NAMALWA (cell line): ENCODE measurements around the gene COL3A1.

Experiments
- DNase-seq: peaks from one replicate; pipeline ENCODE4 v3.0.0-alpha.2; 2015; ENCODE audit warnings: low spot score

Gene COL3A1

DNA sequence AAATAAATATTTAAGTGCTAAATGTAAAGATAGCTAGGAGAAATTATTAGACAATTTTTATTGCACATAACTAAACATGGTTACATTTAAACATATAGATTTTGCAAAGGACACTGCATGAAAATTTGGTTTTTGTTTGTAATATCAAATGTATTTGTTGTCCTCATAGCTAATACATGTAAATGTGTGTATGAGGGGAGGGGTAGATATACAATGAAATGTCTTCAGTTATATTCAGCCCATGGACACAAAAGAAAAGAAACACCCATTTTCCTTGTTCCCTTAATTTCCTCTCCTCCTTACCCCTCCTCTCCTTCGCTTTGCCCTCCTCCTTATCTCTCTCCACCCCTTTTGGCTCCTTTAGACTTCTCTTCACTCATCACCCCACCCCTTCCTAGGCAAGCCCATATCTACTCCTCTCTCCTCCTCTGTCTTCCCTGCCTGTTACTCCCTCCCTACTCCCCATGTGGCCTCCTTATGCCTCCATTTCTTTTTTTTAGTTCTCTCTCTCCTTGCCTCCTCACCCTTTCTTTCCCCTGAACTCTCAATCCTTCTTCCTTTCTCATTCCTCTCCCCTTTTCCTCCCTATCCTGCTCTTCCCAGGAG is 1.4 kb downstream of the COL3A1 start:
- DNase-seq: no peak

DNA sequence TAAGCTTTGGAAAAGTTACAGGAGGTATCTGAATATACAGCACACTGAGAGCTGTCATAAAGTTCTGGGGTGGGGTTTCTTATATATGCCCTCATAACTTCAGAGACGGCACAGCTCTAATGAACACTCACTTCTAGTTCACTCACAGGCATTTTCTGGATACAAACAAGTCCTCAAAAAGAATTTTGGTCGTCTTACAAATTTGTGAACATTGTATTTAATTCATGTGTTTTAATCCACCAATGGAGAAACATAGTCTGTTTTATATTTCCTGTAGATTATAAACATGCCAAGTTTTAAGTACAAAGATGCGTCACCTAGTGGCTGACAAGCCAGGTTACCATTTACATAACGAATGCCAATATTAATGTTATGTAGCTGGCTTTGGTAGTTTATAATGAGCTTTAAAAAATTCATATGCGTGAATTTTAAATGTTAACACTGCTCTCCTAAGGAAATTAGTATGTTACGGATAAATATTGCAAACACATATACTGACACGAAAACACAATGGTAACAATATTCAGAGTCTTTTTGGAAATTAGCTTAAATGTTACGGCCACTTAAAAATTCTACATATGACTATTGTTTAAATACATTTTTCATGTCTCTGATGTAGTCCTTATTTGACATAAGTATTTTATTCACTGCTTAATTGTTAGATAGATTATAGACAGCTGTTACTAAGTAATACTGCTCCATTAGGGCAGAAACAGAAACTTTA is 2.5 kb downstream of the COL3A1 start:
- no peak for DNase-seq

DNA sequence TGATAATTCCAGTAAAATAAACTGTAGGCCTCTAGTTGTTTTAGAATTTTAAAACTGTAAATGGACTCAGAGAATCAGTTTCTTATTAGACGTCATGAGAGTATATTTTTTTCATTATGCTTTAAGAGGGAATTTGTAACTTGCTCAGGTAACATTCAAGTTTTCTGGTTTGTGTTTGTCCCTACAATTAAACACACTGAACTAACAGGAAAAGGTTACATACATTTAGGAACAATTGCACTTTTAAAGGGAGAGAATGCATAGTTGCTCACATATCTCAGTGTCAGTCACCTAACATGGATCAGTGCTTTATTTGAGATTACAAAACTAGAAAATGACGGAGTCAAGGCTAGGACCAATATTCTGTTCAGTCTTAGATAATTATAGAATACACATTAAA is 3.1 kb downstream of the COL3A1 start:
- no peak for DNase-seq

DNA sequence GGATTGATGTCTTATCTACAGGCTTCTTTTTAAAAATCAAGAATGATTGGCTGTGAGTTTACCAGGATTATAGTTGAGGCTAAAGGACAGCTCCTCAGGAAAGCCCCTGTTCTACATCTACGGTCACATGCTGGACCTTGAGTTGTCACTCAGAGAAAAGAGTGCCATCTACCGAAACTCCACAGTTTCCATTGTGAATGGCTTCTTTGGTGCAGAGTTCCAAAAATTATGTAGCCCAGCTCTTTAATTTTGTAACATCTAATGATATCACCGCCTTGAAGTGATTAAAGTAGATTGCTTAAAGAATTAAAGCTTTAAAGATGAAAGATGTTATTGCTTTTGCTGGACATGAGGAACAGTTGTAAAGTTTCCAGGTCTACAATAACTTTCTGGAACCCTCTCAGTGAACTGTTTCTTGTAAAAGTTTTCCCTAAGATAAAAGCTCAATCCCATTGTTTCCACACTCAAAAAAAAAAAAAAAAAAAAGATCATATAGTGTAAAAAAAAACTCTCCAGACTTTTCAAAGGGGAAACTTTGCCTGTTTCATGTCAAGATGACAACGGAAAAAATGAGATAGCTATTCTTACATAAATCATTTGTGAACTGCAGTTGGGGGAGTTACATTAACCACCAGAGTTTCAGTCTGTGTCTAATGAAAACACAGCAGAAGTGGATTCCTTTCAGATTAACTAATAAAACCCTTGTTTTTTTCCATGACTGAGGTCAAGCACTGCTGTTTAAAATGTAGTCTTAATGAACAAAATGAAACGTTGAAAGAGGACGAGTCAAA is 4.3 kb downstream of the COL3A1 start:
- no peak for DNase-seq

DNA sequence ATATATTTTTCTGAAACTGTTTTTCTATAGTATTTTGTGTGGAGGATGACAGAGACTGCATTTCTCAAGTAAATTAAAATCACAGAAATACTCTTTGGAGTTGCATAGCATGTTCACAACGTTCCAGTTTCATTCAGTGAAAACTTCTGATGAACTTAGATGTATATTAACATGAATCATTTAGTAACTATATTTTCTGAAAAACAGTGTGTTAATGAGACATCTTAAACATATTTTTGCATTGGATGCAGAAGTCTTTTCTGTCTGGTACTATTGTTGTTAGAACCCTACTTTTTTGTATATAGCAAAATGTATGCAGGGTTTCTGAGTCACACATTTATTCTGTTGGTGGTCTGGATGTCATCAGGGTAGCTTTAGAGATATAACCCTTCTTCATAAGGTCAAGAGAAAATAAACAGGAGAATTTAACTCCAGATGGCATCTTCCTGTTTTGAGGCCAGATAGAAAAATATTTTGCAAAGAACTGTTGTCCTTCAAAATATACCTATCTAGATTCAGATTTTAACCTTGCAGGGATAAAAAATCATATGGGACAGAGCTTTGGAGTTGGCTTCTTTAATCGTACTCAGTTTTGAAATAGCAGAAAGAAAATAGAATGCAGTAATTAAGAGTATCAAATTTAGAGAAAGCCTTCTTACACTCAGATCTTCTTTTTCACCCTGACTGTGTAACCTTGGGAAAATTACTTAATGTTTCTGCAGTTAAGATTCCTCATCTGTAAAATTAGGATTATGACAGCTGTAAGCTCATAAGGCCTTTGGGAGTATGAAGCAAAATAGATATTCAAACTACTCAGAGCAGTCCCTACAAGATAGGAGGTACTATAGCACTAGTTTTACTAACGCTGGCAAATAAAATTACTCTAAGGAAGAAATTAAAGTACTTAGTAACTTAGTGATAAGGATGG is 5.3 kb downstream of the COL3A1 start:
- DNase-seq: no peak

DNA sequence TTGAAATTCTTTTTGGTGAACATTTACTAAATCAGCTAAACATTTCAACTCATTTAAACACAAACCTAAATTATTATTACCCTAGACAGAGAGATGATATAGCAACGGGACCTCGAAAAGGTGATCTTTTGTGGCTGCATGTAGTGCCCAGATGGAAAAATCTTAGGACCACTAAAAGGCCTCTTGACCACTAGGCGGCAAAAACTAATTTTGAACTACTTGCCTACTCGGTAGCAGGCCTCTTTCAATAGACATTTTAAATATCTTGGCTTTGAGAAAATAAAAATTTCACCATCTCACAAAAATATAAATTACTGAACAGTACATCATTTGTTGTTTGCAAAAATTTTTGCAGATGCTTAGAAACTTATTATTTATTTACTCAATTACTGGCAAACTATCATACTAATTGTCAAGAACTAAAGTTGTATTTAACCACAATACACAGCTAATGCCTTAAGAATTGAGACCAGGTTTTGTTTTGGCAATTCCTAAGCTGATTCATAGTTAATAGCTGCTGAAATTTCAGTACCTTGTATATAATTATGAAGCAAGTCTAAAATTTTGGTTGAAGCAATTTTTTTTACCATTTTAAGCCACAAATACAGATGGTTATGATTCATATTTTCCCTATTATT is 9.4 kb downstream of the COL3A1 start:
- DNase-seq: peak; percentile 26

DNA sequence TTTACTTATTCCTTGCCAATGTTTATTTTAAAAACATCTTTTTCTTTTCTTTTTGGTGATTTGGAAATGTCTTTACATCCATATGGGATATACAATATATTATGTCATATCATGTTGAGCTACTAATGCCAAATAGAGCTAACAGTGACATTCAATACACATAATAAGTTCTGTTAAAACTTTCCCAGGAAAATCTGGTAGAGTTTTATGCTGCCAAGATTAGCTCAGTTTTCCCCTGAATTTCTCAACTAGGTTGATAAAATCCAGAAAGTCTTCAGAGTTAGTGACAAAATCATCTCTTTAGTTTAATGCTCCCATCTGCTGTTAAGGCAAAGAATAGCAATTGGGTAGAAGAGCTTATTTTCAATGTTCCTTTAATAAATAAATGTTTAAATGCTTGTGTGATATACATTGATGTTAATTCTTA is 9.9 kb downstream of the COL3A1 start:
- no peak for DNase-seq

DNA sequence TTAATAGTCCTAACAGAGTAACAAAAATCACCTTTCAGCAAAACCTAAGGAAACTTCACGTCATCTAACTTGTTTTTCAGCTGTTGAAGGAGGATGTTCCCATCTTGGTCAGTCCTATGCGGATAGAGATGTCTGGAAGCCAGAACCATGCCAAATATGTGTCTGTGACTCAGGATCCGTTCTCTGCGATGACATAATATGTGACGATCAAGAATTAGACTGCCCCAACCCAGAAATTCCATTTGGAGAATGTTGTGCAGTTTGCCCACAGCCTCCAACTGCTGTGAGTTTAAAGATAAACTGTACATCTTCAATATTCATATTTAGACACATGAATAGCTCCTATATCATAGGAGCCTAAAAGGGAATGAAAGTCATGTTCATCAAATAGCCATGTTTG is 10.5 kb downstream of the COL3A1 start:
- no peak for DNase-seq

DNA sequence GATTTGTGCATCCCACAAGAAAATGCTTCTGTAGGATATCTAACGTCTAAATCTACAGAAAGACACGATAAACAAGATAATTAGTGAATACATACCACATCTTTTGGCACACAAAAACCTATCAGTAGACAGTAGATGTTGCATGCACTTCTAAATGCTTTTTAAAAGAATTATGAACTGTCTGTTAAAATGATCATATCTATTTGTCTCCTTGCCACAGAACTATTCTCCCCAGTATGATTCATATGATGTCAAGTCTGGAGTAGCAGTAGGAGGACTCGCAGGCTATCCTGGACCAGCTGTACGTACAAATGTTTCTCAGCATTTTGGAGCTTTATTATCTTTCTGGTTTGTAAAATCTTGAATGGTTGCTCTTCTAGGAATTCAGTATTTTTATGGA is 12.7 kb downstream of the COL3A1 start:
- DNase-seq: no peak

DNA sequence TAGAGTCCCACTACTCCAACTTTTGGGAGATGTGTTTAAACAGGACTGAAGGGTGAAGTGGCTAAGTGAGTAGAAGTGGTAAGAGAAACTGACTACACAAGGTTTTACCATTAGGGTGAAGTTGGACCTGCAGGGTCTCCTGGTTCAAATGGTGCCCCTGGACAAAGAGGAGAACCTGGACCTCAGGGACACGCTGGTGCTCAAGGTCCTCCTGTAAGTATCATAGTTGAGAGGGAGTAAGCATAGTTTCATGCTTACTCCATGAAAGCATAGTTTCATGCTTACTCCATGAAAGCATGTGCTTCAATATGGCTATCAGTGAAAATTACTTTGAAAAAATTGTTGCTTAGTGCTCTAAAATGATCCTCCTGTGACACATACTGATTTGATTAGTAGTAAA is 19.1 kb downstream of the COL3A1 start:
- no peak for DNase-seq

DNA sequence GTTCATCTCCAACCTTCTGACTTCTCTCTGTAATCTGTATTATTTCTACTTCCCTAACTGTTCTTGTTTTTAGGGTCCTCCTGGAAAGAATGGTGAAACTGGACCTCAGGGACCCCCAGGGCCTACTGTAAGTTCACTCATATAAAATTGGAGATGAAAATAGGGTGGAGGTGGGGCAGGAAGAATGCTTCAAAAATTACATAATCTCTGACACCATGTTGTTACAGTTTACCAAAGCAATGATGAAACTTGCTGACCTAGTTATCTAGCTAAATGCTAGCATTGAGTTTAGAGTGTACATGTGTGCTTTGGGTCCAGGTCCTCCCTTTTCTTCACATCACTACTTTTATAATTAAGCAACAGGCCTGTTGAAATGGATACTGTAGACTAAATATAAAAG is 23.1 kb downstream of the COL3A1 start:
- DNase-seq: no peak

DNA sequence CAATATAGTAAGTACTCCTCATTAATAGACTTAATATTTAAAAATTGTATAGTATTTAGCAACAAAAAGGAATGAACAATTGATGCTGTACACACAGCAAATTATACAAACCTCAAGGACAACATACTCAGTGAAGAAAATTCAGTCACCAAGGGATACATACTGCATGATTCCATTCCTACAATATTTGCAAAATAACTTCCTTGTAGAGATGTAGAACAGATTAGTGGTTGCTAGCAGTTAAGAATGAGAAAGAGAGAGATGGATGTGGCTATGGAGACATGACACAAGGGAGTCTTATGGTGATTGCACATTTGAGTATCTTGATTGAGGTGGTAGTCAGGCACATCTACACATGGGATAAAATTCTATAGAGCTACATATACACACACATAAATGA is 26.0 kb downstream of the COL3A1 start:
- DNase-seq: no peak

DNA sequence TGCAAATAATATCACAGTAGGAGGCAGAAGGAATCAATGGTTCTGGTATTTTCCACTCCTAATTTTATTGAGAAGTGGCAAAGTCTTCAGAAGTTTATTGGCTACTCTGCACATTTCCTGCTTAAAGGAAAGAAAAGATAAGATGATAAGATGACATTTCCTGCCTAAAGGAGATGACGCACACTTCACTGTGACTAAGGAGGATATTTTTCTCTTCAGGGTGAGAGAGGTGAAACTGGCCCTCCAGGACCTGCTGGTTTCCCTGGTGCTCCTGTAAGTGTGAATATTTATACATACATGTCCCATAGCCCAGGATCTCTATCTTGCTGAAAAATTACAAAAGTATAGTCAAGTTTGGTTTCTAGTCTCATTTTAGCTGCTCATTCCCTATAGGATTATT is 27.9 kb downstream of the COL3A1 start:
- DNase-seq: no peak

DNA sequence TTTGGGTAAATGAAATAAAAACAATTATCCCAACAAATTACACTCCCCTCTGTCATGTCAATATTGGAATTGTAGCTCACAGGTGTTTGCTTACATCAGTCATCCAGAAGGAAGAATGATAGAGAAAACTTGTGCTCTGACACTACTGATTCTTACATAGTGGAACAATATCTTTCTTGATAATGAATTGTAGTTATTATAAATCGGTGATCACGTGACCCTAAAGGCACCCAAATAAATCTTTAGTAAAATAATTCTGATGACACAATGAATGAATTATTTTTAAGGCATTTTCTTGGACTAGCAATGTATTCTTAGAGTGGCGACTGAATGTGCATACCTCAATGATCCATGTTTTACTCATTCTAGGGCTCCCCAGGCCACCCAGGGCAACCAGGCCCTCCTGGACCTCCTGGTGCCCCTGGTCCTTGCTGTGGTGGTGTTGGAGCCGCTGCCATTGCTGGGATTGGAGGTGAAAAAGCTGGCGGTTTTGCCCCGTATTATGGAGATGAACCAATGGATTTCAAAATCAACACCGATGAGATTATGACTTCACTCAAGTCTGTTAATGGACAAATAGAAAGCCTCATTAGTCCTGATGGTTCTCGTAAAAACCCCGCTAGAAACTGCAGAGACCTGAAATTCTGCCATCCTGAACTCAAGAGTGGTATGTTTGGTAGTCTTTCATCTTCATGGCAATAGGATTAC is 34.5 kb downstream of the COL3A1 start:
- DNase-seq: no peak

DNA sequence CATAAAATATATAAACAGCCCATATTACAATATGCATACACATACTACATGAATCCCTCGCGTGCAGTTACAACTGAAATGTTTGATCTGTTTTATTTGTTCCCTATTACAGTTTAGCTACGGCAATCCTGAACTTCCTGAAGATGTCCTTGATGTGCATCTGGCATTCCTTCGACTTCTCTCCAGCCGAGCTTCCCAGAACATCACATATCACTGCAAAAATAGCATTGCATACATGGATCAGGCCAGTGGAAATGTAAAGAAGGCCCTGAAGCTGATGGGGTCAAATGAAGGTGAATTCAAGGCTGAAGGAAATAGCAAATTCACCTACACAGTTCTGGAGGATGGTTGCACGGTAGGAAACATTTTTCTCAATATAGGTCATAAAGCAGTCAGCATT is 36.4 kb downstream of the COL3A1 start:
- no peak for DNase-seq

DNA sequence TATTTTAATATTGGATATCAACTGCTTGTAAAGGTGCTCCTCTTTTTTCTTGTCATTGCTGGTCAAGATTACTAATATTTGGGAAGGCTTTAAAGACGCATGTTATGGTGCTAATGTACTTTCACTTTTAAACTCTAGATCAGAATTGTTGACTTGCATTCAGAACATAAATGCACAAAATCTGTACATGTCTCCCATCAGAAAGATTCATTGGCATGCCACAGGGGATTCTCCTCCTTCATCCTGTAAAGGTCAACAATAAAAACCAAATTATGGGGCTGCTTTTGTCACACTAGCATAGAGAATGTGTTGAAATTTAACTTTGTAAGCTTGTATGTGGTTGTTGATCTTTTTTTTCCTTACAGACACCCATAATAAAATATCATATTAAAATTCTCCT is 38.2 kb downstream of the COL3A1 start:
- no peak for DNase-seq

DNA sequence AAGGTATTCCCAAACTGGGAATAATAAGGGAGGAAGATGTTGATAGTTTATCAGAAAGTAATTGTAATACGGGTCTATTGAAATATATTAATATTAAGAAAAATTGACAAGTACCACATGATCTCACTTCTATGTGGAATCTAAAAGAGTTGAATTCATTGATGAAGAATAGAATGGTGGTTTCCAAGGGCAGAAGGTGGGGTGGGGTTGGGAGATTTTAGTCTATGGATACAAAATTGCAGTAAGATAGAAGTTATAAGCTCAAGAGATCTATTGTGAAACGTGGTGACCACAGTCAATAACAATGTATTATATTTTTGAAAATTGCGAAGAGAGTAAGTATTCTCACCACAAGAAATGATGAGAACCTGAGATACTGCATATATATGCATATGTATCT is 38.9 kb downstream of the COL3A1 start:
- DNase-seq: no peak

DNA sequence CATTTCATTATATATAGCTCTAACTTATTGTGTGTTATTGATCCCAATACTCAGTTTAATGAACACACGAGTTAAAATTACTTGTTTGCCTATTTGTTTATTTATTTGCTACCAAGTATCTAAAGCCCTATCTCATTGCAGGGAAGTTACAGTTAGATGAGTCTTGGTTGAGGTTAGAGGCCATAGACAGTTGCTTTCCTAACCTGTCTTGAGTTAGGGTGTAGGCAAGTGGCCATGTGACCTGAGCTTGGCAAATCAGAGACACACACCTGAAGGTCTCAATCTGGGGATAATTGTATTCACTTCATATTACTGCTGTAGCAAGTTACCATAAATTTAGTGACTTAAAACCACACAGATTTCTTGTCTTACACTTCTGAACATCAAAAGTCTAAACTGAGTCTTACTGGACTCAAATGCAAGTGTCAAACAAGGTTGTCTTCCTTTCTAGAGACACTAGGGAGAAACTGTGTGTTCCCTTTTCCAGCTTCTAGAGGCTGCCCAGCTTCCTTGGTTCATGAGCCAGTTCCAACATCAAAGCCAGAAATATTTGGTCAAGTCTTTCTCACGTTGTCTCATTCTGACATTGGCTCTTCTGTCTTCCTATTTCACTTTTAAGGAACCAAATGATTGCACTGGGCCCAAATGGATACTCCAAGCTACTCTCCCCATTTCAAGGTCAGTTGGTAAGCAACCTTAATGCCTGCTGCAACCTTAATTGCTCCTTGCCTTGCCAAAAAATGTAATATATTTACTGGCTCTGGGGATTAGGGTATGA is 39.7 kb downstream of the COL3A1 start:
- no peak for DNase-seq

DNA sequence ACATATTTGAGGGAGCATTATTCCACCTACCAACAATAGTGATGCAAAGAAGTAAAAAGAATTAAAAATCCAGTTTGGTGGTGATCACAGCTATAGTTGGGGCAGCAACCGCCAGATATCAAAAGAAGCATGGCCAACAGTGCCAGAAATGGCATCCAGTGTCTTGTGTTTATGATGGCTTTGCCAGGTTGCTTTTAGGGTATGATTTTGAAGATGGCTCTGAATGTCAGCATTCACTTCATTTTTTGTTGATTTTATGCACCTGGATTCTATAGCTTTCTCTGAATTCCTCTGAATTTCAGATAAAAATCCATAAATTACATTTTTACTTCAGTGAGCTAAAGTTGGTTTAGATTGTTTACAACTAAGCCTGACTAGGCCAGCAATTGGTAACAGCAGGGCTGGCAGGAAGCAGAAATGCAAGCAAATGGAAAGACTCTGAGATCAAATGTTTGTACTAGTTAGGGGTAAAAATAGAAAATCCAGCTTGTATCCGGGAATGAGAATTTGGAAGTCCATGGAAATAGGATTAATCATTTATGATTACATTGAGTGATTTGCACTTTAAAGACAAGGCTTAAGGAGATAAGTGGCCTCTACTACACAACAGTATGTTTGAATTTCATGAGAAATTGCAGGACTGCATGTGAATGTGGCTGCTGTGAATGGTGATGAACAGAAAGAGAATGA is 40.4 kb downstream of the COL3A1 start:
- no peak for DNase-seq

DNA sequence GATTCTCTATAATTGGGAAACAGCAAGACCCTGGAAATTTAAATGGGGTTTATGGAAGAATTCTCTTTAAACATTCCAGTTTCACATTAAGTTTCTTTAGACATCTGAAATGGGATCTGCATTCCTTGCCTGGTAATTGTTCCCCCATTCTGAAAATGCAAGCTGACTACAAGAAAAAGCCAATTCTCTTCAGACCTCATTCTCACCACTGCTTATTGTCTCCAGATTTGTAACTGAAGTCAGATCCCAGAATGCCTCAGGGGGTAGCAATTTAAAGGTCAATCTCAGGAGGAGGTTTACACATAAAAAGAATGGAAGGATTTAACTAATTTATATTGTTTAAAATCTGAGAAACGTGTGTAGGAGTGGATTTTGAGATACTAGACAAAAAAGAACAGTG is 41.2 kb downstream of the COL3A1 start:
- no peak for DNase-seq
